Pancreas (tissue), 10 donors: ENCODE data around the gene KRTAP13-4. TPM values are rescaled to one million over a fixed set of nuclear protein-coding genes. Genes with fewer than 3 reads are reported as not detected.

Experiments
- ATAC-seq, 4 donors: fragments of 200-7000 bp; cut with Tn5 transposase; one replicate each; pipeline versions ENCODE4 v1.8.0 to v1.9.1; 2020; ENCODE audit warnings: mild to moderate bottlenecking in 4 of 4, moderate library complexity in 4 of 4
- DNase-seq, 6 donors: peaks; one replicate each; pipeline ENCODE4 v3.0.0-alpha.2; 2020
- FAIRE-seq: peaks from 2 replicates; lab custom pipeline; 2012; peaks lifted over from hg19 to GRCh38; lab: Jason Lieb, UNC
- H3K27ac ChIP-seq, 4 donors: fragments of 200-600 bp; sonication (generic); 1 replicate in 3 of 4; 2 replicates in 1 of 4; pipeline versions ENCODE4 v1.5.0 to v1.8.0; 2020
- H3K27me3 ChIP-seq, 4 donors: fragments of 200-600 bp; one replicate each; pipeline ENCODE4 v1.8.0; 2021
- H3K36me3 ChIP-seq, 3 donors: fragments of 200-600 bp; sonication (generic) in 1 of 3; one replicate each; pipeline versions ENCODE4 v1.5.0 to v1.8.0; 2020 to 2021
- H3K4me1 ChIP-seq, 3 donors: fragments of 200-600 bp; one replicate each; pipeline ENCODE4 v1.8.0; 2021
- H3K4me3 ChIP-seq, 4 donors: fragments of 200-600 bp; sonication (generic) in 2 of 4; one replicate each; pipeline versions ENCODE4 v1.5.0 to v1.8.0; 2020 to 2021
- H3K9me3 ChIP-seq, 4 donors: fragments of 200-600 bp; one replicate each; pipeline ENCODE4 v1.8.0; 2021
- CTCF ChIP-seq, 4 donors: fragments of 200-600 bp; sonication (generic) in 3 of 4; IDR thresholded peaks; one replicate each; pipeline versions ENCODE4 v1.5.0 to v1.8.0; 2021; ENCODE audit warnings: antibody characterized with exemption in 4 of 4
- WGBS, 2 donors: extraction: QIAGEN DNeasy Blood & Tissue Kit; methylation state at CpG; one replicate each; pipeline ENCODE4 v1.1.7; 2013; 5-methylcytosine and 5-hydroxymethylcytosine counted together
- intact Hi-C, 3 donors: fragments of 100-400 bp; cut with DNase I; formaldehyde crosslinking; loops; one replicate each; pipeline versions ENCODE4 v1.11.1 to v1.14.2; 2022
- polyA plus RNA-seq, 2 donors: library from polyadenylated mRNA; stranded (reverse); fragments of 200-250 nt; gene quantifications; one replicate each; pipeline ENCODE4 v1.2.3, GENCODE V29; 2013
- total RNA-seq, 6 donors: library from RNA; stranded (reverse); fragmentation: NEBNext Ultra II Directional in 4 of 6; extraction: Animal tissue kit (Norgen Biotek cat#: 25700) in 4 of 6; gene quantifications; one replicate each; pipeline versions ENCODE4 v1.2.1 to v1.2.4, GENCODE V29; 2021 to 2023
- donor health status: healthy with polysubstance abuse.
- donor health status: DM: no; HTN: no; CAD: no; lungs with moderate emphysema.
- donor health status: DM: no; HTN: no; CAD: no.
- donor health status: control.
- donor health status: control.
- donor health status: Bipolar disorder and iron deficiency.
- donor health status: DM: yes; HTN: yes; CAD: no.
- donor health status: DM: no; HTN: no; CAD: no.
- donor health status: DM: no; HTN: no; CAD: no.
- donor health status: DM: yes; HTN: yes; CAD: no.

KRTAP13-4 gene
- total RNA-seq (not detected), polyA plus RNA-seq (not detected)

DNA sequence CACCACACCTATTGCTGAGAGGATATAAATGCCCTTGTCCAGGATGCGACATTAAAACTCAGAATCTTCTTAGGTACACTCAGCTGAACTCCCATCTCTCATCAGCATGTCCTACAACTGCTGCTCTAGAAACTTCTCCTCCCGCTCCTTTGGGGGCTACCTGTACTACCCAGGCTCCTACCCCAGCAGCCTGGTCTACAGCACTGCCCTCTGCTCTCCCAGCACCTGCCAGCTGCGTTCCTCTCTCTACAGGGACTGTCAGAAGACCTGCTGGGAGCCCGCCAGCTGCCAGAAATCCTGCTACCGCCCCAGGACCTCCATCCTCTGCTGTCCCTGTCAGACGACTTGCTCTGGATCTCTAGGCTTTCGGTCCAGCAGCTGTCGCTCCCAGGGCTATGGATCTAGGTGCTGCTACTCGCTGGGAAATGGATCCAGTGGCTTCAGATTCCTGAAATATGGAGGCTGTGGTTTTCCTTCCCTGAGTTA is at the start of gene KRTAP13-4:
Gene KRTAP13-4, plus strand, starts transcription at position 51 of the 486 bp plus-strand sequence. Its CDS starts 56 bp downstream, at position 107.
- intact Hi-C loops: no loop called here
- Histone ChIP-seq H3K36me3 (no peaks in the 10 kb centered on the region), H3K4me1 (no peaks in the 10 kb centered on the region), H3K4me3 (no peak within 1 kb of the TSS), H3K9me3 (no peaks in the 10 kb centered on the region), H3K27me3 (no peaks in the 10 kb centered on the region), H3K27ac (no peak within 1 kb of the TSS)
- TF ChIP-seq CTCF (IDR thresholded peaks at IDR 0.05): no peak
- DNase-seq (peak in 1 of 6 donors; percentile 25), ATAC-seq (no peak), FAIRE-seq (no peak)
- 59 to 75% methylated on average over 9 of the region's 9 CpGs for WGBS, 2 donors

GRCh38 chr21:30382201-30382600 is 47.8 kb upstream of the KRTAP13-4 start:
- ATAC-seq (no peak), FAIRE-seq (no peak), DNase-seq (no peak)
- 26 to 29% methylated on average over 1 of the region's 1 CpG for WGBS, 2 donors
- no peak for TF ChIP-seq CTCF (IDR thresholded peaks at IDR 0.05)
- H3K9me3 ChIP-seq: no peaks in the 10 kb centered on the region
- no peaks in the 10 kb centered on the region for H3K36me3 ChIP-seq
- no peaks in the 10 kb centered on the region for H3K4me1 ChIP-seq
- H3K27ac ChIP-seq: no peak overlapping the region
- intact Hi-C loops: no loop called here
- no peak overlapping the region for H3K4me3 ChIP-seq
- no peaks in the 10 kb centered on the region for H3K27me3 ChIP-seq

- WGBS, 2 donors: 42 to 52% methylated on average over 2 of the region's 2 CpGs
- no peak overlapping the region for H3K27ac ChIP-seq
- H3K9me3 ChIP-seq: no peaks in the 10 kb centered on the region
- no peaks in the 10 kb centered on the region for H3K4me1 ChIP-seq
- TF ChIP-seq CTCF (IDR thresholded peaks at IDR 0.05): no peak
- no peak overlapping the region for H3K4me3 ChIP-seq
- intact Hi-C loops: no loop called here
- H3K36me3 ChIP-seq: no peaks in the 10 kb centered on the region
- FAIRE-seq (no peak), DNase-seq (no peak), ATAC-seq (no peak)
- no peaks in the 10 kb centered on the region for H3K27me3 ChIP-seq
Measured at GRCh38 chr21:30391492-30392025, 38.5 kb upstream of the KRTAP13-4 start.

DNA sequence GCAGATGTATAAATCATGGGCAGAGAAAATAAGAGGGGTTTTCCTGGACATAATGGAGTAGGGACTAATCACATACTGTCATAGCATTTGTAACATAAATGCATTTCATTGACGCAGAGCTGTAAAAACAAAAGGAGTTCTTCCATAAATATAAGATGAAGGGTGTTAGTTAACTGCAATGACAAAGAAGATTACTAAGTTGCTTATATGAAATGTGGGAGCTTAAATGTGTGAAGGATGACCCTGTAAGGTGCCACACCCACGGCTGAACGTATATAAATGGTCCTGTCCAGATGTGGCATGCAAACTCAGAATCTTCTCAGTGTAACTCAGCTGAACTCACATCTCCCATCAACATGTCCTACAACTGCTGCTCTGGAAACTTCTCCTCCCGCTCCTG is 34.3 kb upstream of the KRTAP13-4 start, which contains the start of gene KRTAP13-1:
Gene KRTAP13-1, plus strand, starts transcription at position 301 of the 400 bp plus-strand sequence. Its CDS starts 56 bp downstream, at position 357.
- no peaks in the 10 kb centered on the region for H3K27me3 ChIP-seq
- no peak for TF ChIP-seq CTCF (IDR thresholded peaks at IDR 0.05)
- no peaks in the 10 kb centered on the region for H3K4me1 ChIP-seq
- FAIRE-seq (no peak), ATAC-seq (no peak), DNase-seq (no peak)
- H3K27ac ChIP-seq: no peak within 1 kb of the TSS
- intact Hi-C loops: no loop called here
- no peak within 1 kb of the TSS for H3K4me3 ChIP-seq
- WGBS, 2 donors: 62 to 63% methylated on average over 4 of the region's 4 CpGs
- H3K36me3 ChIP-seq: no peaks in the 10 kb centered on the region
- no peaks in the 10 kb centered on the region for H3K9me3 ChIP-seq
